ENCODE measurements around the gene LPAR1. TPM values are rescaled to one million over a fixed set of nuclear protein-coding genes. Genes with fewer than 3 reads are reported as not detected.

The LPAR1 gene
- total RNA-seq, 1 donor from 2014 or later, result 5.6 TPM

- no peaks in the 10 kb centered on the region for H3K27me3 Mint-ChIP-seq (ENCODE audit: unreplicated experiment)
- H3K36me3 Mint-ChIP-seq (ENCODE audit: low read depth, unreplicated experiment), result peaks cover 10% of the 10 kb centered on the region
- DNase-seq (ENCODE audit: low spot score), result no peak
- no peaks in the 10 kb centered on the region for H3K4me1 Mint-ChIP-seq (ENCODE audit: unreplicated experiment)
- no peaks in the 10 kb centered on the region for H3K9me3 Mint-ChIP-seq (ENCODE audit: unreplicated experiment)
- TF ChIP-seq CTCF (IDR thresholded peaks at IDR 0.05; ENCODE audit: unreplicated experiment), result no peak
- H3K4me3 Mint-ChIP-seq (ENCODE audit: unreplicated experiment), result no peak overlapping the region
- no peak overlapping the region for H3K27ac Mint-ChIP-seq (ENCODE audit: unreplicated experiment)
Measured at GRCh38 chr9:110897943-110898342, 140.3 kb downstream of the LPAR1 start.

- no peak for DNase-seq (ENCODE audit: low spot score)
- H3K4me1 Mint-ChIP-seq (ENCODE audit: unreplicated experiment), result no peaks in the 10 kb centered on the region
- no peaks in the 10 kb centered on the region for H3K27me3 Mint-ChIP-seq (ENCODE audit: unreplicated experiment)
- H3K9me3 Mint-ChIP-seq (ENCODE audit: unreplicated experiment), result no peaks in the 10 kb centered on the region
- H3K36me3 Mint-ChIP-seq (ENCODE audit: low read depth, unreplicated experiment), result peaks cover 10% of the 10 kb centered on the region
- TF ChIP-seq CTCF (IDR thresholded peaks at IDR 0.05; ENCODE audit: unreplicated experiment), result no peak
- no peak overlapping the region for H3K27ac Mint-ChIP-seq (ENCODE audit: unreplicated experiment)
- H3K4me3 Mint-ChIP-seq (ENCODE audit: unreplicated experiment), result no peak overlapping the region
Measured at GRCh38 chr9:110895147-110895905, 142.9 kb downstream of the LPAR1 start.

- no peak for TF ChIP-seq CTCF (IDR thresholded peaks at IDR 0.05; ENCODE audit: unreplicated experiment)
- no peaks in the 10 kb centered on the region for H3K27me3 Mint-ChIP-seq (ENCODE audit: unreplicated experiment)
- H3K4me1 Mint-ChIP-seq (ENCODE audit: unreplicated experiment), result no peaks in the 10 kb centered on the region
- H3K4me3 Mint-ChIP-seq (ENCODE audit: unreplicated experiment), result no peak overlapping the region
- no peak overlapping the region for H3K27ac Mint-ChIP-seq (ENCODE audit: unreplicated experiment)
- no peaks in the 10 kb centered on the region for H3K9me3 Mint-ChIP-seq (ENCODE audit: unreplicated experiment)
- peaks cover 10% of the 10 kb centered on the region for H3K36me3 Mint-ChIP-seq (ENCODE audit: low read depth, unreplicated experiment)
- no peak for DNase-seq (ENCODE audit: low spot score)
Measured at GRCh38 chr9:110894731-110895130, 143.5 kb downstream of the LPAR1 start.

- no peak for TF ChIP-seq CTCF (IDR thresholded peaks at IDR 0.05; ENCODE audit: unreplicated experiment)
- Mint-ChIP-seq H3K27ac (ENCODE audit: unreplicated experiment) (no peak overlapping the region), H3K36me3 (ENCODE audit: low read depth, unreplicated experiment) (peaks cover 10% of the 10 kb centered on the region), H3K4me1 (ENCODE audit: unreplicated experiment) (no peaks in the 10 kb centered on the region), H3K4me3 (ENCODE audit: unreplicated experiment) (no peak overlapping the region), H3K9me3 (ENCODE audit: unreplicated experiment) (no peaks in the 10 kb centered on the region), H3K27me3 (ENCODE audit: unreplicated experiment) (no peaks in the 10 kb centered on the region)
- DNase-seq (ENCODE audit: low spot score), result no peak
Measured at GRCh38 chr9:110892689-110893088, 145.6 kb downstream of the LPAR1 start.

GRCh38 chr9:110891760-110892159, 146.5 kb downstream of the LPAR1 start:
- H3K9me3 Mint-ChIP-seq (ENCODE audit: unreplicated experiment), result no peaks in the 10 kb centered on the region
- no peaks in the 10 kb centered on the region for H3K27me3 Mint-ChIP-seq (ENCODE audit: unreplicated experiment)
- no peak for TF ChIP-seq CTCF (IDR thresholded peaks at IDR 0.05; ENCODE audit: unreplicated experiment)
- no peak overlapping the region for H3K4me3 Mint-ChIP-seq (ENCODE audit: unreplicated experiment)
- H3K36me3 Mint-ChIP-seq (ENCODE audit: low read depth, unreplicated experiment), result peaks cover 3% of the 10 kb centered on the region
- no peaks in the 10 kb centered on the region for H3K4me1 Mint-ChIP-seq (ENCODE audit: unreplicated experiment)
- H3K27ac Mint-ChIP-seq (ENCODE audit: unreplicated experiment), result no peak overlapping the region
- DNase-seq (ENCODE audit: low spot score), result no peak
